Cerebellar cortex (tissue), 1 donor: ENCODE measurements around the gene HOXA10.

Source experiments
- DNase-seq: peaks from one replicate; pipeline ENCODE4 v3.0.0-alpha.2; 2015; ENCODE audit warnings: low spot score

HOXA10 gene

GRCh38 chr7:27165996-27166530, 8.1 kb downstream of the HOXA10 start:
- DNase-seq = peak; percentile 52

GRCh38 chr7:27165089-27165995, 8.8 kb downstream of the HOXA10 start, which contains the start of gene HOXA9:
Gene HOXA9 (minus strand): TSS chr7:27165537. CDS start chr7:27165457, 80 bp downstream.
- DNase-seq = peak; percentile 68

GRCh38 chr7:27164367-27165088, 9.6 kb downstream of the HOXA10 start:
- DNase-seq = peak; percentile 26

- DNase-seq = no peak
These were observed 10.1 kb downstream of the HOXA10 start for GRCh38 chr7:27164045-27164366.

GRCh38 chr7:27163288-27164044, 10.7 kb downstream of the HOXA10 start:
- no peak for DNase-seq

GRCh38 chr7:27162561-27163287, 11.4 kb downstream of the HOXA10 start:
- DNase-seq = no peak

- DNase-seq = no peak
These were observed 12.2 kb downstream of the HOXA10 start for GRCh38 chr7:27161721-27162560.

- peak; percentile 73 for DNase-seq
These were observed 12.9 kb downstream of the HOXA10 start for GRCh38 chr7:27161214-27161720.

- DNase-seq = peak; percentile 79
These were observed 13.4 kb downstream of the HOXA10 start for GRCh38 chr7:27160546-27161213.

- no peak for DNase-seq
These were observed 14.0 kb downstream of the HOXA10 start for GRCh38 chr7:27160145-27160545.

GRCh38 chr7:27159266-27160144, 14.6 kb downstream of the HOXA10 start:
- no peak for DNase-seq

- DNase-seq = no peak
These were observed 15.5 kb downstream of the HOXA10 start for GRCh38 chr7:27158436-27159265.

- no peak for DNase-seq
These were observed 16.3 kb downstream of the HOXA10 start for GRCh38 chr7:27157702-27158431.

- DNase-seq = no peak
These were observed 17.0 kb downstream of the HOXA10 start for GRCh38 chr7:27156916-27157701.

- peak; percentile 70 for DNase-seq
These were observed 17.6 kb downstream of the HOXA10 start, which contains the start of gene HOXA7 for GRCh38 chr7:27156508-27156898. Gene HOXA7 (minus strand): TSS chr7:27156675. CDS start chr7:27156545, 130 bp downstream.
